HG03196 (cell line): ENCODE results near the gene CHST7.

Experiments
- ATAC-seq: cut with Tn5 transposase; IDR thresholded peaks from one replicate; pipeline ENCODE4 v1.9.1; 2021; ENCODE audit not compliant: unreplicated experiment

The CHST7 gene

DNA sequence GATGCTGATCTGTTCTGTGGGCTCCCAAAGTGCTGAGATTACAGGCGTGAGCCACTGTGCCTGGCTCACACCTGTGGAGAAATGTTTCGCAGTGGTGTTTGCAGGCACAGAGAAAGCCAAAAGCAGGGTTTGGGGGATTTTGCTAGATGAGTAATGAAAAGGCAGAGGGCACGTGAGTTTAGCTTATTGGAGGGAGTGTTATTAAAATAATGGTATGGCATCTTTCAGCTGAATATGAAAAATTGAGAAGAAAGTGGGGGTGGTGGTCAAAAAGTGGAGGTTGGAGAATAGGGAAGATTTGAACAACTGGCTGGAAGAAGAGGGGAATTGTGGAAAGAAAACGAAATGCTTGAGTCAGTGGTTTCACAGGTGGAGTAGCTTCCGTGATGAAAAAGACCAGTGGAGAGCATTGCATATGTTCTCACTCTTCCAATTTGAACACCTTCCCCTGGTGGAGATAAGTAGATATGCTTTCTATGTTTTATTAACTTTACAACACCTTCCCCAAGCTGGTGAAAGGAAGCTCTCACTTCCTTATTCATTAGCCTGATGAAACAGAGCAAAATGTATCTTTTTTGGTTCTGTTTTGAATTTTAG, 1.1 kb upstream of the CHST7 start:
- ATAC-seq, result peak; percentile 37

DNA sequence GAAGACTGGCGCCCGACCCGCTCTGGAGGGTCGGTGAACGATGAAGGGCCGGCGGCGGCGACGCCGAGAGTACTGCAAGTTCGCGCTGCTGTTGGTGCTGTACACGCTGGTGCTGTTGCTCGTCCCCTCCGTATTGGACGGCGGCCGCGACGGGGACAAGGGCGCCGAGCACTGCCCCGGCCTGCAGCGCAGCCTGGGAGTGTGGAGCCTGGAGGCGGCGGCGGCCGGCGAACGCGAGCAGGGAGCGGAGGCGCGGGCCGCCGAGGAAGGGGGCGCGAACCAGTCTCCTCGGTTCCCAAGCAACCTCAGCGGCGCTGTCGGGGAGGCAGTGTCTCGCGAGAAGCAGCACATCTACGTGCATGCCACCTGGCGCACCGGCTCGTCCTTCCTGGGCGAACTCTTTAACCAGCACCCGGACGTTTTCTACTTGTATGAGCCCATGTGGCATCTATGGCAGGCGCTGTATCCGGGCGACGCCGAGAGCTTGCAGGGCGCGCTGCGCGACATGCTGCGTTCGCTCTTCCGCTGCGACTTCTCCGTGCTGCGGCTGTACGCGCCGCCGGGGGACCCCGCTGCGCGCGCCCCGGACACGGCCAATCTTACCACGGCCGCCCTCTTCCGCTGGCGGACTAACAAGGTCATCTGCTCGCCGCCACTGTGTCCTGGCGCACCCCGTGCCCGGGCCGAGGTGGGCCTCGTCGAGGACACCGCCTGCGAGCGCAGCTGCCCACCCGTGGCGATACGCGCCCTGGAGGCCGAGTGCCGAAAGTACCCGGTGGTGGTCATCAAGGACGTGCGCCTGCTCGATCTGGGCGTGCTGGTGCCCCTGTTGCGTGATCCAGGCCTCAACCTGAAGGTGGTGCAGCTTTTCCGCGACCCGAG, 568 bp downstream of the CHST7 start:
- peak; percentile 34 for ATAC-seq

DNA sequence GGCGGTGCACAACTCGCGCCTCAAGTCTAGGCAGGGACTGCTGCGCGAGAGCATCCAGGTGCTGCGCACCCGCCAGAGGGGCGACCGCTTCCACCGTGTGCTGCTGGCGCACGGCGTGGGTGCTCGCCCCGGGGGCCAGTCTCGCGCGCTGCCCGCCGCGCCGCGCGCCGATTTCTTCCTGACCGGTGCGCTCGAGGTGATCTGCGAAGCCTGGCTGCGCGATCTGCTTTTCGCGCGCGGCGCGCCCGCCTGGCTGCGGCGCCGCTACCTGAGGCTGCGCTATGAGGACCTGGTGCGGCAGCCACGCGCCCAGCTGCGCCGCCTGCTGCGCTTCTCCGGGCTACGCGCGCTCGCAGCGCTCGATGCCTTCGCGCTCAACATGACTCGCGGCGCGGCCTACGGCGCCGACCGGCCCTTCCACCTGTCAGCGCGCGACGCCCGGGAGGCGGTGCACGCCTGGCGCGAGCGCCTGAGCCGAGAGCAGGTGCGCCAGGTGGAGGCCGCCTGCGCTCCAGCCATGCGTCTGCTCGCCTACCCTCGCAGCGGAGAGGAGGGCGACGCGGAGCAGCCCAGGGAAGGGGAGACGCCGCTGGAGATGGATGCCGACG, 1.3 kb downstream of the CHST7 start:
- ATAC-seq, result peak; percentile 19

DNA sequence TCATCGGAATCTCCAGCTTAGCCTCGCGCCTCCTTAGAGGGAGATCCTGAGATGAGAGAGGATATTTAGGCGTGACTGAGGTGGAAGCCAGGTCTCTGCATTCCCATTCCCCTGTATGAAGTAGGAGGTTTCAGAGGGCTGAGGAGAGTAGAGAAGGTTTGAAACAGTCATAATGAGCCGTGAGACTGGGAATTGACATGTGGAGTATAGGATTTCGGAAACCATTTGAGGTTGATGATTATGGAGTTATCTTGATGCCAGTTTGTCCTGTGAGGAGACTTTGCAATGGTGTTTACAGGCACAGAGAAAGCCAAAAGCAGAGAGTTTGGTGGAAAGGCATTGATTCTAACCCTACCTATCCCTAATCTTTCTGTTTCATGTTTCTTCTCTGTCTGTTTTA, 2.0 kb downstream of the CHST7 start:
- no peak for ATAC-seq

DNA sequence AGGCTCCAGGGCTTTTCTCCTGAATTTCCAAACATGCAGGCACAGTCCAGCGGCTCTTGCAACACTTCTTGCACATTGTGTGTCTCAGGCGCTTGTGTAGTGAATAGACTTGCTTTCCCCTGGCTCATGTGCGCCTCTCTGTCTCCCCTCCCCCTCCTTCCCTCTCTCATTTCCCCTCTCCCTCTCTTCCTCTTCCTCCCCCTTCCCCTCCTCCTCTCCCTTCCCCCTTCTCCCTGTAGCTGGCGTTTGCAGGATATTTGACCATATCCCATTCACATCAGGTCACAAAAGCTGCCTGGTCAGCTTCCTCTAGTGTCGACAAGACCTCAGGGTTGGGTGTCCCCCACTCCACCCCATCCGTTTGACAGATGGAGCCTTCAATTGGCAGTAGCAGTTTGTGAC, 2.4 kb downstream of the CHST7 start:
- ATAC-seq, result no peak

DNA sequence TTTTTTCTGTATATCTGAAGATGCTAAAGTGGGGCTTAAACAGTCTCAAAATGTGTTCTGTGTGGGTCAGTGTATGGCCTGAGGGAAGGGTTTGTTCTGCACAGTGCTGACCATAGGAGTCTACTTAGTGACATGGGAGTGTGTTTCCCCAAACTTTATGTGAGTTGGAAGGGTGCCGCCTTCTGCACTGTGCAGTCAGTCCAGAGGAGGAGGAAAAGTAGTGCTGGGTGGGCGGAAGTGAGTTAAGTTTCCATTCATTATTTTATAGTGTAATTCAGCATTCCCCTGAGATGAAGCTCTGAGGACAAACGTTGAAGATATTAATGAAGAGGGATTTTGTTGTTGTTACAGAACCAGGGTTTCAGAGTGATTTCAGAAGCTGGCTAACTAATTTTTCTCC, 2.9 kb downstream of the CHST7 start:
- no peak for ATAC-seq

DNA sequence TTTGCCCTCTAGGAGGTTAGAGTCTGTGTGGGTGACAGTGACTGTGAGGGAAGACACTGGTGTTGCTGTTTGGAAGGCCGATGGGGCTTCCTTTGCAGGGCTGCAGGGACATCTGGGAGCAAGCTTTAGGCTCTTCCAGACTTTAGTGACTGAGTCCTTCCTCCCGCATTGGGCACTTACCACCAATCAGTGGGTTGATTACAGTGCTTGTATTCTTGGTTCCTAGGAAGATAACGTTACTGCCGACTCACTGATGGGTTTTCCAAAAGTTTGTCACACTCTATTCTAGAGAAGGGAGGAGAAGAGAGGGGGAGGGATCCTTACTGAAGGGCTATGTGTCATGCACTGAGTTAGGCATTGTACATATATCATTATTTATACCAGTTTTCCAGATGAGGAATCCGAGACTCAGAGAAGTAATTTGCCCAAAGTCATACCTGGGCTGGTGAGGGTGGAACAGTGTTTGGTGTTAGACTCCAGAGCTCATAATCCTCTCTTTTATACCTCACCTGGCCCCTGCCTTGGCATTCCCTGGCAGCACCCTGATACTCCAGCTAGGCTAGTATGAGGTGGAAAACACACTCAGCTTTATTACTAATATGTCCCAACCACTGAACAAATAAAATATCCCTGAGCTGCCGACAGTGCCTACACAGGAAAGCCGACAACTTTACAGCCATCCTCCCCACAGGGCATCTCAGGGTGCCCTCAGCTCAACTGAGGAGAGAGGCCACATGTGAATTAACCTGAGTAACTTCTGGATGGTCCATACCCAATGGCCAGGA, 3.8 kb downstream of the CHST7 start:
- ATAC-seq, result no peak

DNA sequence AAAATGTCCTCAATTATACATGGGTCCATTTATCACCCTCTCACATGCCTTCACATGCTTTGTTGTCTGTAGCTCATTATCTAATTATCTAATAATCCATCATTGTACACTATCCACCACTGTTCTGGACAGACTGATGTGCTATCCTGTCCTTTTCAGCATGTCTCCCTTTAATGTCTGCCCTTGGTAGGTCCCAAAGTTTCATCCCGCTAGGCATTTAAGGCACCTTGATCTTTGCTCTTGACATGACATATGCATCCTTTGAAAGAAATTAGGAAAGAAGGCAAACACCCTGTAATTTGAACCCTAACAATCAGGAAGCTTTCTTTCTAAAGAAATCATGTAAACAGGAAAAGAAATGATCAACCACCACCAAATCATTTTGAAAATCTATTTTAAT, 5.7 kb downstream of the CHST7 start:
- no peak for ATAC-seq

DNA sequence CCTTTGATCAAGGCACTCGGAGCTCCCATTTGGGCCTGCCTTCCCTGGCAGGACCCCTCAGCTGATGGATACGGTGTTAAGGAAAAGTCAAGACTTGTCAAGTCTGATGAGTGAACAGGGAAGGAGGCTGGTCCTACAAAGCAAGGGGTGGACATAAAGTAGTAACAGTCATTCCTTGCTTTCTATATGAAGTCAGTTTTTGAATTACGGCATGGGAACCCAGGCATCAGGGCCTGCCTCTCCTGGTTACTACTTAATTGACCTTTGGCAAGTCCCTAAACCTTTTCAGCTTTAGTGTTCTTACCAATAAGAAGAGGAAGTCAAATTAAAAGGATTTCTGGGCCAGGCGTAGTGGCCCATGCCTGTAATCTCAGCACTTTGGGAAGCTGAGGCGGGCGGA, 7.0 kb downstream of the CHST7 start:
- no peak for ATAC-seq

DNA sequence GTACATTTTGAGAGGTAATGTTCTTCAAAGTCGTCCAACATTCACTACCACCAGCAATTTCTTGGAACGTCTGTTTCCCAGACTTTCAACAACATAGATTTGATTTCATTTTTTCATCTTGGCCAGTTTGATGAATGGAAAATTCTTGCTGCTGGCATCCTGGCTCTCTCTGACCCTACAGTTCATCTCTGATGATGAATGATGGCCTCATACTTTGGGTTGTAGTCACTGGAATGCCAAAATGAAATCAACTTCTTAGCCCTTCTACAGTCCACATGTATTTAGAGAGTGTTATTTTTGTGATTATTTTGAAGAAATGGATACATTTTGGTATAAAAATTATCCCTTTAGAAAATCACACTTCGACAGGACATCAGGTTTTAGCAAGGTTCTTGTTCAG, 8.8 kb downstream of the CHST7 start:
- ATAC-seq, result no peak

DNA sequence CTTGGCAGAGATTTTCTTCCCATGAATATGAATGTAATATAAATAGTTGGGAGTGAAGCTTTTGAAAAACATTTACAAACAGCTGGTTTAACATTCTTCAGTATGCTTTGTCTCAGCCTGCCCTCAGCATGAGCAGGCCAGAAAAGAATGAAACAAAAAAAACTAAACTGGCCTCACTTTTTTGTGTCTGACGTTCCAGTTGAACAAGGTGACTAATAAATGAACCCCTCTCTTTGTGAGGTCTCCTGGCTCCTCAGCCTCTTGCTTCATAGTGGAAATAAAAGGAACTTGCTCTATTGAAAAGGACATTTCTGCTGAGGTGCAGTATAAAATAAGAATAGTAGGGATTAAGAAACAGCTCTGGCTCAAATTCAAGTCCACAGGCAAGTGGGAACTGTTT, 9.4 kb downstream of the CHST7 start:
- ATAC-seq, result no peak

DNA sequence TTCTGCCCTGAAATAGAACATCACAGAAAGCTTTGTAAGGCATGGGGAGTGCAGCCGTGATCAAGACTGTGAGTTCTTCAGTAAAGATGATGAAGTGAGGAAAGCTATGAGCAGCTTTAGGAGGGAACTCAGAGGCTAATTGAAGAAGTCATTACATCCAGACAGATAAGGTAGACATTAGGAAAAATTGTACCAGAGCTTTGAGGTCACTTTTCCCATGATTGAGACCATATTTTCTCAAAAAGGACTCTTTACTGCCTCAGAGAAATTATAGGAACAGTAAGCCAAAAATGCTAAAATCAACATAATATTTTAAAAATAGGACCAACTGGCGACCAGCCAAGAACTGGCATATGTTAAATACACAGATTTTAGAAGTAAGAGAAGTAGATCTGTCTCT, 11.2 kb downstream of the CHST7 start:
- no peak for ATAC-seq

DNA sequence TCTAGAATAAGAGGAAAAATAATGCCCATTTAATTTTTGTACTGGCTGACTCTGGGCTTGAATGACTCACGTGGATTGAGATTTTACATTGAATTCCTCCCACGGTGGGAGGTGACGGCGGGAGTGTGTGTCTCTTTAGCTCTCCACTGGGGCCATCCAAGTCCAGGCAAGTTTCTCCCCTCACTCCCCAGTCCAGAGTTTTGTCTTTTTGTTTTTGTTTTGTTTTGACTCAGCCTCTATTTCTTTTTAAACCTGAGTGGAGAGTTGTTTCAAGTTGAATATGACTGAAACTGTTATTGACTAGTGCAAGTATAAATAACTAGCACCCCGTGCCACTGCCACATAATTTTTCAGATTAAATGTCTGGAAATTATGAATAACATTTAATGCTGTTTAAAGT, 13.6 kb downstream of the CHST7 start:
- peak; percentile 51 for ATAC-seq

DNA sequence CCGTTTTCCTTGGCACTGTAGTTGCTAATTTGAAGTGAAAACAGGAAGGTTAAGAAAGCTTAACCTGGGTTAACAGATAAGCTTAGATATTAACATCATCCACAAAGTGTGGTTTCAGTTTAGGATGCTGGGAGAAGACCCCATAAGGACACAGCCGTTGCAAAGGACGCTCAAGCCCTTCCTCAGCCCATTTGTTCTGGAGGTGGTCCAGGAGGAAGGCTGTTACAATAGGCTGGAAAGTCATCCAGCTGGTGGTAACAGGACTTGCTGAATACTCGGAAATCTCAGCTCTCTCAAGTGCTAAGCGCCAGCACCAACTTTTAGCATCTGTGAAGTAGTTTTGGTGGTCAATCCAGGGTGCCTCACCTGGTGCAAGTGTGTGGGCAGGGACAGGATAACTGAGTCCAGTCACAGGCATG, 14.2 kb downstream of the CHST7 start:
- no peak for ATAC-seq

DNA sequence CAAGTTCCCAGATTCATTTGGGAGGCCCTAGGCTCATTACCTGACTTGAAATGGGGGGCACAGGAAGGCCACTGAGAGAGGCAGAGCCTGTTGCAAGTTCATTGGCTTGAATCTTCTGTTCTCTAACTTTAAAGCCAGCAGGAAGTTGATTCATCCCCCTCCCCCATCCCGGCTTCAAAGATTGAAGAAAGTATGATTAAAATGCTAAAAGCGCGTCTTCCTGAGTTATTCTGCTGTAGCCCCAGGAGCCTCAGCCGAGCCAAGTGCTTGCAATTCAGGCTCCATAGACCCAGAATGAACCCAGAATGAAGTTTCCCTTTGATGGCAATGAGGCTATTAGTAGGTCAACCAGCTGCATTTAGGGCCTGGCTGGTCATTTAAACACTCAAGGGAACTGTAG, 14.7 kb downstream of the CHST7 start:
- ATAC-seq, result no peak

DNA sequence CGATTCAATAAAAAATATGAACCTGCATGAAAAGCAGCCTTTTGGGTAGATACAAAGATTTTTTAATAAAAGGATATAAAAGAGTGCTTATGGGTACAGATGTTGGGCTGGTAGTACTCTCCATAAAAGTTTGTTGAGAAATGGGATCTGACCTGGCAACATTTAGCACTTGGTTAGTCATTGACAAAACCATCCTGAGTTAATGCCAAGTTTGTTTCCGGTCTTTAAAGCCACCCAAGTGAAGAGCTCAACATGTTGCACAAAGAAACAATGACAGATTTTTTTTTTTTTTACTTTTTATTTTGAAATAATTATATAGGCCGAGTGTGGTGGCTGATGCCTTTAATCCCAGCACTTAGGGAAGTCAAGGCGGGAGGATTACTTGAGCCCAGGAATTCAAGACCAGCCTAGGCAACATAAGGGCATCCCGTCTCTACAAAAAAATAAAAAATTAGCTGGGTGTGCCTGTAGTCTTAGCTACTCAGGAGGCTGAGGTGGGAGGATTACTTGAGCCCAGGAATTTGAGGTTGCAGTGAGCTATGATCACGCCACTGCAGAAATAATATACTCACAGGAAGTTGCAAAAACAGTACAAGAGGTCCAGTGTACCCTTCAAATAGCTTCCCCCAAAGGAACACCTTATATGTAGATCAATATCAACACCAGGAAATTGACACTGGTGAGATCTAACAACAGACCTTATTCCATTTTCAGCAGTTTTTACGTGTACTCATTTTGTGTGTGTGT, 16.6 kb downstream of the CHST7 start:
- no peak for ATAC-seq

DNA sequence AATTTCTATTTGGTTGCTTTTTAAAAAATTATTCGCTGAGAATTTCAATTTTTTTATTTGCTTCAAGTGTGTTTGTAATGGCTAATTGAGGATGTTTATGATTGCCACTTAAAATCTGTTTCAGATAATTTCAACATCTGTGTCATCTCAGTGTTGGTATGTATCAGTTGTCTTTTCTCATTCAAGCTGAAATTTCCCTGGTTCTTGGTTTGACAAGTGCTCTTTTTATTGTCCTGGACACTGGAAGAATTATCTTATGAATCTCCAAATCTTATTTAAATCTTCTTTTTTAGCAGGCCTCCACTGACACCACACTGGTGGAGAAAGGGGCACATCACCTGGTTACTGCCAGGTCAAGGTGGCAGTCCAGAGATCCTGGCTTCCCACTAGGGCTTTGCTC, 21.5 kb downstream of the CHST7 start:
- ATAC-seq, result no peak

DNA sequence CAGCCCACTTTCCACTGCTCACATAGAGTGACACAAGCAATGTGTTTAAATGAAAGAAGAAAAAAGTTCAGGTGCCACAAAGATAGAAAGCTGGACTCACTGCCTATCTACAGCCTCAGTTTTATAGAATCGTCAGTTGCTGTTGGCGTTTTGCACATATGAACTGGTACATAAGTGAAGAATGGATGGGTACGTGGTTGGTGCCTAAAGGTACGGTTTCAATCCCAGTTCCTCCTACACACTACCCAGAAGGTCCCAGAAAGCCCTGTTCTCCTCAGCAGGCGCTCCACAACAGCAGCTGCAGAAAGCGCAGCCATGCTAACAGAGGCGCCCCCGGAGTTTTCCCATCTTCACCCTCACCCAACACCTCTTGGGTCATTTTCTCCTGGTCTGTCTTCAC, 23.6 kb downstream of the CHST7 start:
- ATAC-seq, result no peak

DNA sequence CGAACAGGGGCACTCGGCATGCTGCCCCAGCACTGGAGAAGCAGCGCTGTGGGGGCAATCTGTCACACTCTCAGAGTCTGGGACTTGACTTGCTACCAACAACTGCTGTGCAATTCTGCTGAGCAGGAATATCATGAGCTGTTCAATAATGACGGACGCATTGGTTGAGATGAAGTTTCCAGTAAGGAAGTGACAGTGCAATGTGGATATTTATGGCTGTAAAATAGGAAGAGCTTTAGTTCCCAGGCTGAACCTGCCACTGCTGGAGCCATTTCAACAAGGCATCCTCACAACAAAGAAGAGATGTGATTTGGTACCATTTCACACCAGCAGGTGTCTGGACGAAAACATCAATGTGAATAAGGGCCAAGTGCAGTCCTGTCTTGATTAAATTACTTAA, 24.2 kb downstream of the CHST7 start:
- ATAC-seq, result no peak

DNA sequence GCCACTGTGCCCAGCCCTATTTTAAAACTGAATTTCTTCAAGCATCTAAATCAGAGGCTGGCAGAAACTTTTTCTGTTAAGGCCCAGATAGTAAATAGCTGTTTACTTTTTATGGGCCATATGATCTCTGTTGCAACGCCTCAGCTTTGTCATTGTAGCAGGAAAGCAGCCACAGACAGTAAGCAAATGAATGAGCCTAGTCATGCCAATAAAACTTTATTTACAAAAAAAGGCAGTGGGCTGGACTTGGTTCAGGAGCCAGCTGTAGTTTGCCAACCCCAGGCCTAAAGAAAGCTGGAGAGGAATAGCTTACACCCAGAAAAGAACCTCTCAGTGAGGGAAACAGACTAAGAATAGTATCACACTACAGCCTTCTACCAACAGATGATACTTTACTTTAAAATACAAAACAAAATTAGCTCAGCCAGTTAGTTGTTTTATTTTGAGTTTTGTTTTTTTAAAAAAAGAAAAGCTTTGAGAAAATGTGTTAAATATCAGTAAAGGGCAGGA, 25.5 kb downstream of the CHST7 start:
- no peak for ATAC-seq

DNA sequence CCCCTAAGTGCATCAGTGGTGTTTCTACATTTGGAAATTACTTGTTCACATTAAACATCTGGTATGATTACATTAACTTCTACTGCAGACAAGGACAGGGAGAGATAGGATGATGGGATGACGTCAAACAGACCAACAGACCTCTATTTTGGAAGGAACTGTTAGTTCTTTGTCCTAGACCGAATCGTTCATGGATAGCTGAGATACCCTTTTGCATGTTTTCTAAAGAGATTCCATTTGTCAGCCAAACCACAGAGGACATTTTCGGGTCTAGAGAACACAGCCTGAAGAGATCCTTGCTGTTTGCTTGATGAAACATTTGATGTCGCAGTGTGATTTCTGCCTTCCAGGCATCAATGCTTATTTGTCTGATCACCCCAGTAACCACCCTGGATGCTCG, 27.7 kb downstream of the CHST7 start:
- ATAC-seq, result no peak
